Globus pallidus (tissue), 1 donor: Measurements from ENCODE around the gene MRPL17.

ENCODE experiments used
- DNase-seq: peaks from one replicate; pipeline ENCODE4 v3.0.0-alpha.2; 2015; ENCODE audit warnings: low spot score

MRPL17 gene

GRCh38 chr11:6632116-6633073, 50.7 kb downstream of the MRPL17 start:
- no peak for DNase-seq

GRCh38 chr11:6631361-6631890, 51.7 kb downstream of the MRPL17 start:
- no peak for DNase-seq

- no peak for DNase-seq
Observed at GRCh38 chr11:6630632-6631291, 52.4 kb downstream of the MRPL17 start.
